ENCODE measurements around the gene TASP1.

DNA sequence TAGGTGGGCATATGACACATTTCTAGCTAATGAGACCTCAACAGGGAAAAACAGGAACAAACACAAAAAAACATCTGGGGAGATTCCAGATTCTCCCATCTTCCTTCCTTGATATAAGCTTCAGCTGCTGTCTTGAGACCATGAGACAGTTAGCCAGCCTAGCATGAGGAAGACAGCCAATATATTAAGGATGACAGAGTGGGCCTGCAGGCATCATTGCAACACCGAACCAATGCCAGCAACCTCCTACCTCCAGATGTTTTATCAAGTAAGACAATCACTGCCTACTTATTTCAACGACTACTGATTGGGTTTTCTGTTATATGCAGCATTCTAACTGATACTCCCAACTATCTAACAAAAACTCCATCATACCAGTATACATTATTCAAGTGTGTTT, 298.6 kb downstream of the TASP1 start:
- no peak for TF ChIP-seq POLR2A (IDR thresholded peaks at IDR 0.05)
- TF ChIP-seq, protein P1, sequence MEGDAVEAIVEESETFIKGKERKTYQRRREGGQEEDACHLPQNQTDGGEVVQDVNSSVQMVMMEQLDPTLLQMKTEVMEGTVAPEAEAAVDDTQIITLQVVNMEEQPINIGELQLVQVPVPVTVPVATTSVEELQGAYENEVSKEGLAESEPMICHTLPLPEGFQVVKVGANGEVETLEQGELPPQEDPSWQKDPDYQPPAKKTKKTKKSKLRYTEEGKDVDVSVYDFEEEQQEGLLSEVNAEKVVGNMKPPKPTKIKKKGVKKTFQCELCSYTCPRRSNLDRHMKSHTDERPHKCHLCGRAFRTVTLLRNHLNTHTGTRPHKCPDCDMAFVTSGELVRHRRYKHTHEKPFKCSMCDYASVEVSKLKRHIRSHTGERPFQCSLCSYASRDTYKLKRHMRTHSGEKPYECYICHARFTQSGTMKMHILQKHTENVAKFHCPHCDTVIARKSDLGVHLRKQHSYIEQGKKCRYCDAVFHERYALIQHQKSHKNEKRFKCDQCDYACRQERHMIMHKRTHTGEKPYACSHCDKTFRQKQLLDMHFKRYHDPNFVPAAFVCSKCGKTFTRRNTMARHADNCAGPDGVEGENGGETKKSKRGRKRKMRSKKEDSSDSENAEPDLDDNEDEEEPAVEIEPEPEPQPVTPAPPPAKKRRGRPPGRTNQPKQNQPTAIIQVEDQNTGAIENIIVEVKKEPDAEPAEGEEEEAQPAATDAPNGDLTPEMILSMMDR (IDR thresholded peaks at IDR 0.05): no peak
